ENCODE data around the gene SNX25.

DNA sequence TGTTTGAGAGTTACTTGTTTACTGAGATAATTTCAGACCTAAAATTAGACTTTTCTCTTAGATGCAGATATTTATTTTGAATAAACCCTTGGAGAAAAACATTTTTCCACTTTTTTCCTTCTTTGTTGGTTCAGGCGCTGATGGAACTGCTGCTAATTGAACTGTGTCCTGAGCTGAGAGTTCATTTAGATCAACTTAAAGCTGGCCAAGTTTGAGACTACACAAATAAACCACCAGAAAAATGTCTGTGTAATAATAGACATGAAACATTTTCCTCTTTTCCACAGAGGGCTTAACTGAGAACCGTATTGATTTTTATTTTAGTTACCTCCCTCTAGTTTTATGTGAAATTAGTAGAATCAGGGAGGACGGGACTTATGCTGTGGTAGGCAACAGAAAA lies 153.9 kb downstream of the SNX25 start:
- TF ChIP-seq CTCF (IDR thresholded peaks at IDR 0.05), result no peak
- TF ChIP-seq, protein P1, sequence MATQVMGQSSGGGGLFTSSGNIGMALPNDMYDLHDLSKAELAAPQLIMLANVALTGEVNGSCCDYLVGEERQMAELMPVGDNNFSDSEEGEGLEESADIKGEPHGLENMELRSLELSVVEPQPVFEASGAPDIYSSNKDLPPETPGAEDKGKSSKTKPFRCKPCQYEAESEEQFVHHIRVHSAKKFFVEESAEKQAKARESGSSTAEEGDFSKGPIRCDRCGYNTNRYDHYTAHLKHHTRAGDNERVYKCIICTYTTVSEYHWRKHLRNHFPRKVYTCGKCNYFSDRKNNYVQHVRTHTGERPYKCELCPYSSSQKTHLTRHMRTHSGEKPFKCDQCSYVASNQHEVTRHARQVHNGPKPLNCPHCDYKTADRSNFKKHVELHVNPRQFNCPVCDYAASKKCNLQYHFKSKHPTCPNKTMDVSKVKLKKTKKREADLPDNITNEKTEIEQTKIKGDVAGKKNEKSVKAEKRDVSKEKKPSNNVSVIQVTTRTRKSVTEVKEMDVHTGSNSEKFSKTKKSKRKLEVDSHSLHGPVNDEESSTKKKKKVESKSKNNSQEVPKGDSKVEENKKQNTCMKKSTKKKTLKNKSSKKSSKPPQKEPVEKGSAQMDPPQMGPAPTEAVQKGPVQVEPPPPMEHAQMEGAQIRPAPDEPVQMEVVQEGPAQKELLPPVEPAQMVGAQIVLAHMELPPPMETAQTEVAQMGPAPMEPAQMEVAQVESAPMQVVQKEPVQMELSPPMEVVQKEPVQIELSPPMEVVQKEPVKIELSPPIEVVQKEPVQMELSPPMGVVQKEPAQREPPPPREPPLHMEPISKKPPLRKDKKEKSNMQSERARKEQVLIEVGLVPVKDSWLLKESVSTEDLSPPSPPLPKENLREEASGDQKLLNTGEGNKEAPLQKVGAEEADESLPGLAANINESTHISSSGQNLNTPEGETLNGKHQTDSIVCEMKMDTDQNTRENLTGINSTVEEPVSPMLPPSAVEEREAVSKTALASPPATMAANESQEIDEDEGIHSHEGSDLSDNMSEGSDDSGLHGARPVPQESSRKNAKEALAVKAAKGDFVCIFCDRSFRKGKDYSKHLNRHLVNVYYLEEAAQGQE (IDR thresholded peaks at IDR 0.05; ENCODE audit: insufficient read depth in 1 of 2, low read depth in 2 of 2, low read length in 1 of 2), result no peak
- TF ChIP-seq POLR2AphosphoS5 (IDR thresholded peaks at IDR 0.05; ENCODE audit: low read depth, low read length), result no peak
